ENCODE measurements around the gene SOWAHD. TPM values are rescaled to one million over a fixed set of nuclear protein-coding genes. Genes with fewer than 3 reads are reported as not detected.

SOWAHD gene
- total and polyA plus RNA-seq, 4 donors, result 1.4 to 5.8 (median 3.0) TPM

Small RNA genes within 50 kb of the gene (small RNA-seq; reads per million reads assigned to genes)
- not detected for gene SNORA69 (ENCODE audit: low replicate concordance)

Other genes with a start within 250 kb of the SOWAHD start
- 10 to 100 TPM; 19.0 to 40.8 TPM for gene STEEP1, start 193.2 kb upstream of the SOWAHD start, total RNA-seq
- gene STEEP1, start 193.2 kb upstream of the SOWAHD start, polyA plus RNA-seq, result 10 to 100 TPM in 1 of 2 donors, 1 to 10 TPM in 1; 8.3 to 17.4 TPM
- gene UBE2A, start 184.0 kb upstream of the SOWAHD start, total RNA-seq, result 10 to 100 TPM; 48.1 to 50.4 TPM
- gene UBE2A, start 184.0 kb upstream of the SOWAHD start, polyA plus RNA-seq, result 10 to 100 TPM; 44.9 to 47.4 TPM
- gene NKRF, start 152.2 kb upstream of the SOWAHD start, total RNA-seq, result 1 to 10 TPM; 7.2 to 9.6 TPM
- gene NKRF, start 152.2 kb upstream of the SOWAHD start, polyA plus RNA-seq, result 1 to 10 TPM; 4.1 to 5.7 TPM
- gene SEPTIN6, start 65.4 kb upstream of the SOWAHD start, total RNA-seq, result 10 to 100 TPM; 21.7 to 25.8 TPM
- gene SEPTIN6, start 65.4 kb upstream of the SOWAHD start, polyA plus RNA-seq, result 10 to 100 TPM in 1 of 2 donors, 1 to 10 TPM in 1; 6.2 to 13.5 TPM
- gene RPL39, start 33.0 kb downstream of the SOWAHD start, total RNA-seq, result 1,000 to 10,000 TPM in 1 of 2 donors, 100 to 1,000 TPM in 1; 662 to 1,097 TPM
- over 10,000 TPM in 1 of 2 donors, 1,000 to 10,000 TPM in 1; 4,331 to 10,699 TPM for gene RPL39, start 33.0 kb downstream of the SOWAHD start, polyA plus RNA-seq
- gene UPF3B, start 94.4 kb downstream of the SOWAHD start, total RNA-seq, result 1 to 10 TPM; 5.5 to 8.5 TPM
- gene UPF3B, start 94.4 kb downstream of the SOWAHD start, polyA plus RNA-seq, result 10 to 100 TPM in 1 of 2 donors, 1 to 10 TPM in 1; 5.0 to 11.7 TPM
- gene RNF113A, start 113.1 kb downstream of the SOWAHD start, total RNA-seq, result 10 to 100 TPM; 11.0 to 13.5 TPM
- 10 to 100 TPM; 16.3 to 17.0 TPM for gene RNF113A, start 113.1 kb downstream of the SOWAHD start, polyA plus RNA-seq
- gene NDUFA1, start 113.2 kb downstream of the SOWAHD start, total RNA-seq, result 10 to 100 TPM; 37.1 to 74.9 TPM
- 100 to 1,000 TPM; 100 to 247 TPM for gene NDUFA1, start 113.2 kb downstream of the SOWAHD start, polyA plus RNA-seq
- 1 to 10 TPM; 7.2 to 7.9 TPM for gene AKAP14, start 137.3 kb downstream of the SOWAHD start, total RNA-seq
- 10 to 100 TPM in 1 of 2 donors, 1 to 10 TPM in 1; 7.6 to 10.4 TPM for gene AKAP14, start 137.3 kb downstream of the SOWAHD start, polyA plus RNA-seq
- gene NKAP, start 185.2 kb downstream of the SOWAHD start, total RNA-seq, result 1 to 10 TPM; 7.4 to 9.5 TPM
- 1 to 10 TPM; 4.7 to 9.8 TPM for gene NKAP, start 185.2 kb downstream of the SOWAHD start, polyA plus RNA-seq